ENCODE measurements around the gene GABRD. TPM values are rescaled to one million over a fixed set of nuclear protein-coding genes. Genes with fewer than 3 reads are reported as not detected.

The GABRD gene
- total and polyA plus RNA-seq, 4 donors = 0.41 to 6.8 (median 1.8) TPM

GRCh38 chr1:2067981-2068380 lies 48.8 kb downstream of the GABRD start:
- Histone ChIP-seq H3K4me1 (ENCODE audit: control insufficient read depth in 5 of 5, insufficient read depth in 5 of 5, low read length in 5 of 5) (no peaks in the 10 kb centered on the region), H3K36me3 (ENCODE audit: control insufficient read depth in 4 of 4, insufficient read depth in 4 of 4, low read length in 4 of 4) (peaks cover 0 to 10% (median 0%) of the 10 kb centered on the region in 4 donors), H3K9me3 (ENCODE audit: control insufficient read depth in 4 of 4, insufficient read depth in 3 of 4, low read length in 3 of 4) (peaks cover 0 to 7% (median under 1%) of the 10 kb centered on the region in 4 donors), H3K27me3 (ENCODE audit: control insufficient read depth in 3 of 3, insufficient read depth in 3 of 3, low read length in 2 of 3) (no peaks in the 10 kb centered on the region), H3K9ac (ENCODE audit: insufficient read depth in 1 of 2, low read length in 2 of 2) (no peak overlapping the region), H3K27ac (ENCODE audit: low read depth in 1 of 2, low read length in 1 of 2) (no peak overlapping the region), H3K4me3 (no peak overlapping the region)
- 90 to 98% methylated on average over 17 of the region's 17 CpGs for WGBS, 2 donors
- DNase-seq (no peak), ATAC-seq (ENCODE audit: insufficient read depth, low FRiP score) (no peak)
- no peak for TF ChIP-seq CTCF (IDR thresholded peaks at IDR 0.05; ENCODE audit: control extremely low read depth, extremely low read depth)

- Histone ChIP-seq H3K4me1 (ENCODE audit: control insufficient read depth in 5 of 5, insufficient read depth in 5 of 5, low read length in 5 of 5) (no peaks in the 10 kb centered on the region), H3K4me3 (no peak overlapping the region), H3K27me3 (ENCODE audit: control insufficient read depth in 3 of 3, insufficient read depth in 3 of 3, low read length in 2 of 3) (no peaks in the 10 kb centered on the region), H3K36me3 (ENCODE audit: control insufficient read depth in 4 of 4, insufficient read depth in 4 of 4, low read length in 4 of 4) (peaks cover 0 to 10% (median 0%) of the 10 kb centered on the region in 4 donors), H3K9ac (ENCODE audit: insufficient read depth in 1 of 2, low read length in 2 of 2) (no peak overlapping the region), H3K9me3 (ENCODE audit: control insufficient read depth in 4 of 4, insufficient read depth in 3 of 4, low read length in 3 of 4) (peaks cover 0 to 7% (median 0%) of the 10 kb centered on the region in 4 donors), H3K27ac (ENCODE audit: low read depth in 1 of 2, low read length in 1 of 2) (no peak overlapping the region)
- DNase-seq (no peak), ATAC-seq (ENCODE audit: insufficient read depth, low FRiP score) (no peak)
- no peak for TF ChIP-seq CTCF (IDR thresholded peaks at IDR 0.05; ENCODE audit: control extremely low read depth, extremely low read depth)
- WGBS, 2 donors = 95% methylated on average over 19 of the region's 19 CpGs
Measured at GRCh38 chr1:2068951-2069350, 49.8 kb downstream of the GABRD start.

- H3K36me3 ChIP-seq (ENCODE audit: control insufficient read depth in 4 of 4, insufficient read depth in 4 of 4, low read length in 4 of 4) = peaks cover 0 to 13% (median 0%) of the 10 kb centered on the region in 4 donors
- H3K9ac ChIP-seq (ENCODE audit: insufficient read depth in 1 of 2, low read length in 2 of 2) = no peak overlapping the region
- ATAC-seq (ENCODE audit: insufficient read depth, low FRiP score) = peak; percentile 15
- H3K27me3 ChIP-seq (ENCODE audit: control insufficient read depth in 3 of 3, insufficient read depth in 3 of 3, low read length in 2 of 3) = peaks cover 0 to 4% (median 0%) of the 10 kb centered on the region in 3 donors
- H3K4me1 ChIP-seq (ENCODE audit: control insufficient read depth in 5 of 5, insufficient read depth in 5 of 5, low read length in 5 of 5) = no peaks in the 10 kb centered on the region
- 92 to 97% methylated on average over 11 of the region's 11 CpGs for WGBS, 2 donors
- H3K9me3 ChIP-seq (ENCODE audit: control insufficient read depth in 4 of 4, insufficient read depth in 3 of 4, low read length in 3 of 4) = peaks cover 0 to 4% (median 0%) of the 10 kb centered on the region in 4 donors
- no peak for TF ChIP-seq CTCF (IDR thresholded peaks at IDR 0.05; ENCODE audit: control extremely low read depth, extremely low read depth)
- DNase-seq = no peak
- H3K4me3 ChIP-seq = no peak overlapping the region
- no peak overlapping the region for H3K27ac ChIP-seq (ENCODE audit: low read depth in 1 of 2, low read length in 1 of 2)
Measured at GRCh38 chr1:2070016-2070415, 50.9 kb downstream of the GABRD start.

Data from lung (tissue), 12 donors.